Vagina (tissue), 2 donors: ENCODE measurements around the gene EPHA3.

Experiments used
- POLR2AphosphoS5 ChIP-seq, 2 donors: sonication (generic); formaldehyde crosslinking; IDR thresholded peaks; one replicate each; pipeline ENCODE4 v1.9.0; 2017; ENCODE audit warnings: antibody characterized with exemption in 2 of 2, mild to moderate bottlenecking in 2 of 2, low read depth in 1 of 2; ENCODE audit not compliant: insufficient read depth in 1 of 2
- TF ChIP-seq, protein P1 (sequence below), 3 experiments: fragments of 450-650 bp in 2 of 3; fragments of 200-600 bp in 1 of 3; sonication (generic) in 1 of 3; IDR thresholded peaks; one replicate each; pipeline ENCODE4 v1.5.1; 2017 to 2019; ENCODE audit warnings: antibody characterized with exemption in 3 of 3, mild to moderate bottlenecking in 2 of 3, moderate library complexity in 2 of 3

DNA sequence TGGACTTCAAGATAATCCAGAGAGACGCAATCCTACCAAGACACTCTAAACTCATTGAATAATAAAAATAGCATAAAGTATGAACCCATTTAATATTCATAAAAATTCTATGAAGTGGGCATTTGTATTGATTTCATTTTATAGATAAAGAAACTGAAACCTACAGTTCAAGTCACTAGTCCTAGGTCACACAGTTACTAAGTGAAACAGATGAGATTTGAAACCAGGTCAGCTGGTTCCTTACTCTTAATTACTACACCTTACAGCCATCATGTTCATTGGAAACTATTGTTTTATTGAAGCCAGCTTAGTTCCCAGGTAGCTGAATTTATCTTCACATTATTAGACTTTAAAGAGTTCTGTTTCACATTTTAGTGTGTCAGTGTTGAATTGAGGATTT, 158.7 kb downstream of the EPHA3 start:
- TF ChIP-seq, protein P1, sequence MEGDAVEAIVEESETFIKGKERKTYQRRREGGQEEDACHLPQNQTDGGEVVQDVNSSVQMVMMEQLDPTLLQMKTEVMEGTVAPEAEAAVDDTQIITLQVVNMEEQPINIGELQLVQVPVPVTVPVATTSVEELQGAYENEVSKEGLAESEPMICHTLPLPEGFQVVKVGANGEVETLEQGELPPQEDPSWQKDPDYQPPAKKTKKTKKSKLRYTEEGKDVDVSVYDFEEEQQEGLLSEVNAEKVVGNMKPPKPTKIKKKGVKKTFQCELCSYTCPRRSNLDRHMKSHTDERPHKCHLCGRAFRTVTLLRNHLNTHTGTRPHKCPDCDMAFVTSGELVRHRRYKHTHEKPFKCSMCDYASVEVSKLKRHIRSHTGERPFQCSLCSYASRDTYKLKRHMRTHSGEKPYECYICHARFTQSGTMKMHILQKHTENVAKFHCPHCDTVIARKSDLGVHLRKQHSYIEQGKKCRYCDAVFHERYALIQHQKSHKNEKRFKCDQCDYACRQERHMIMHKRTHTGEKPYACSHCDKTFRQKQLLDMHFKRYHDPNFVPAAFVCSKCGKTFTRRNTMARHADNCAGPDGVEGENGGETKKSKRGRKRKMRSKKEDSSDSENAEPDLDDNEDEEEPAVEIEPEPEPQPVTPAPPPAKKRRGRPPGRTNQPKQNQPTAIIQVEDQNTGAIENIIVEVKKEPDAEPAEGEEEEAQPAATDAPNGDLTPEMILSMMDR (IDR thresholded peaks at IDR 0.05), result no peak
- TF ChIP-seq POLR2AphosphoS5 (IDR thresholded peaks at IDR 0.05; ENCODE audit: insufficient read depth in 1 of 2, low read depth in 1 of 2), result no peak
